ENCODE results near the gene SLC25A33. TPM values are rescaled to one million over a fixed set of nuclear protein-coding genes. Genes with fewer than 3 reads are reported as not detected.

The SLC25A33 gene
- 4.4 and 6.6 TPM in 2 replicates for polyA plus RNA-seq

GRCh38 chr1:9539165-9539828 lies at the start of gene SLC25A33:
Gene SLC25A33 (plus strand): TSS chr1:9539465. CDS start chr1:9539692, 227 bp downstream.

GRCh38 chr1:9588551-9589143 lies 49.4 kb downstream of the SLC25A33 start, which contains the start of gene TMEM201:
Gene TMEM201 (plus strand): TSS chr1:9588911. CDS start chr1:9588931, 20 bp downstream.

Other genes with a start within 250 kb of the SLC25A33 start
- 0.90 TPM in 1 of 2 replicates, not detected in the other for gene SPSB1, start 246.6 kb upstream of the SLC25A33 start, polyA plus RNA-seq
- gene TMEM201, start 49.4 kb downstream of the SLC25A33 start, polyA plus RNA-seq: 0.06 and 0.54 TPM in 2 replicates
- gene PIK3CD, start 112.3 kb downstream of the SLC25A33 start, polyA plus RNA-seq: 0.34 and 1.4 TPM in 2 replicates

Data from Purkinje cell (primary cell).